Putamen (tissue), 1 donor: ENCODE data around the gene RGSL1.

ENCODE experiments used
- DNase-seq: peaks from one replicate; pipeline ENCODE4 v3.0.0-alpha.2; 2016; ENCODE audit warnings: low spot score

RGSL1 gene

GRCh38 chr1:182549346-182549745 lies 99.4 kb downstream of the RGSL1 start:
- DNase-seq = no peak

- no peak for DNase-seq
Measured at GRCh38 chr1:182549811-182550210, 99.9 kb downstream of the RGSL1 start.

GRCh38 chr1:182552527-182552926 lies 102.6 kb downstream of the RGSL1 start:
- DNase-seq = no peak

GRCh38 chr1:182555493-182555892 lies 105.5 kb downstream of the RGSL1 start:
- DNase-seq = no peak

- no peak for DNase-seq
Measured at GRCh38 chr1:182556279-182556678, 106.3 kb downstream of the RGSL1 start.

- DNase-seq = no peak
Measured at GRCh38 chr1:182560392-182560984, 110.5 kb downstream of the RGSL1 start.

- DNase-seq = no peak
Measured at GRCh38 chr1:182561456-182561855, 111.5 kb downstream of the RGSL1 start.

- DNase-seq = no peak
Measured at GRCh38 chr1:182563095-182563494, 113.1 kb downstream of the RGSL1 start.

GRCh38 chr1:182564406-182565004 lies 114.6 kb downstream of the RGSL1 start:
- no peak for DNase-seq

GRCh38 chr1:182565537-182565936 lies 115.6 kb downstream of the RGSL1 start:
- no peak for DNase-seq

GRCh38 chr1:182567629-182568028 lies 117.7 kb downstream of the RGSL1 start:
- no peak for DNase-seq

GRCh38 chr1:182568647-182569284 lies 118.8 kb downstream of the RGSL1 start:
- no peak for DNase-seq

GRCh38 chr1:182569939-182570610 lies 120.1 kb downstream of the RGSL1 start:
- DNase-seq = no peak

- DNase-seq = no peak
Measured at GRCh38 chr1:182570611-182570970, 120.6 kb downstream of the RGSL1 start.

GRCh38 chr1:182574156-182574555 lies 124.2 kb downstream of the RGSL1 start:
- DNase-seq = no peak

GRCh38 chr1:182575540-182576149 lies 125.7 kb downstream of the RGSL1 start:
- DNase-seq = no peak

- no peak for DNase-seq
Measured at GRCh38 chr1:182580736-182581135, 130.8 kb downstream of the RGSL1 start.

- no peak for DNase-seq
Measured at GRCh38 chr1:182584746-182585145, 134.8 kb downstream of the RGSL1 start.

- no peak for DNase-seq
Measured at GRCh38 chr1:182586380-182586779, 136.4 kb downstream of the RGSL1 start.

- no peak for DNase-seq
Measured at GRCh38 chr1:182587093-182587492, 137.1 kb downstream of the RGSL1 start.

GRCh38 chr1:182587666-182588499 lies 137.9 kb downstream of the RGSL1 start:
- DNase-seq = no peak
